ENCODE measurements around the gene AKT1. TPM values are rescaled to one million over a fixed set of nuclear protein-coding genes. Genes with fewer than 3 reads are reported as not detected.

The AKT1 gene
- total and polyA plus RNA-seq, 7 donors: 86.2 to 180 (median 116) TPM

DNA sequence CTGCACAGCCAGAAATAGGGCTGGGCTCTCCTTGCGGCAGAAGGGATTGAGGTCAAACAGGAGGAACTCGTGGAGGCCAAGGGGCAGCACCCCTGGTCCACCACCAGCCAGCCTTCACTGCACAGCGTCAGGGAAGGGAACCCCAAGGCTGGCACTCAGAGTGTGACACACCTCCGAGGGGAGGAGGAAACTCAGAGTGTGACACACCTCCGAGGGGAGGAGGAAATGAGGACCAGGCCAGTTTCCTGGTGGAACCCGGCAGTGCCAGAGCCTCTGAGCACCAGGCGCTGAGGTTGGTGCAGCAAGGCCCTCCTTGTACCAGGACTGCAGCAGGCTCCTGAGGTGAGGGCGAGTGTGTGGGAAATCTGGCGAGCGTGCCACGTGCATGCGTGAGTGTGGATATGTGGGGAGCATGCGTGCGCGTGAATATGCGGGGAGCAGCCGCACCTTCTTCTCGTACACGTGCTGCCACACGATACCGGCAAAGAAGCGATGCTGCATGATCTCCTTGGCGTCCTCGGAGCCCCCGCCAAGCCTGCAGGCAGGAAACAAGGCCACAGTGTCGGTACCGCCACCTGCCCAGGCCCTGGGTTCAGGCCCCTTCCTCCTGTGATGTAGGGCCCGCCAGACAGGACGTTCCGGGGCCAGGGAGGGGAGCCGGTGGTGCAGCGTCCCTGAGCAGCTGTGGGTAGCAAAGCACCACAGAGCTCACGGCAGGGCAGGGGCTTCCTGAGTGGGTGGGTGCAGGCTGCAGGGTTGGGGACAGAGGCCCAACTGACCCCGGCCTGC, 23.4 kb downstream of the AKT1 start:
- Histone ChIP-seq H3K27ac (no peak overlapping the region), H3K9me3 (no peaks in the 10 kb centered on the region), H3K27me3 (no peaks in the 10 kb centered on the region), H3K4me3 (no peak overlapping the region), H3K4me1 (peaks cover 0 to 10% (median 9%) of the 10 kb centered on the region in 4 donors), H3K36me3 (peaks cover 8 to 67% (median 37%) of the 10 kb centered on the region in 4 donors)
- DNase-seq: no peak
- WGBS, 2 donors: 89 to 91% methylated on average over 34 of the region's 34 CpGs
- intact Hi-C loops (cut with DNase I): loop anchor here (1.0 kb wide), 1 partner anchor 49 kb away; no protein-coding TSS in a partner anchor
- TF ChIP-seq POLR2AphosphoS5 (IDR thresholded peaks at IDR 0.05) (no peak), POLR2A (IDR thresholded peaks at IDR 0.05) (no peak), EP300 (IDR thresholded peaks at IDR 0.05) (no peak)
- TF ChIP-seq, protein P1, sequence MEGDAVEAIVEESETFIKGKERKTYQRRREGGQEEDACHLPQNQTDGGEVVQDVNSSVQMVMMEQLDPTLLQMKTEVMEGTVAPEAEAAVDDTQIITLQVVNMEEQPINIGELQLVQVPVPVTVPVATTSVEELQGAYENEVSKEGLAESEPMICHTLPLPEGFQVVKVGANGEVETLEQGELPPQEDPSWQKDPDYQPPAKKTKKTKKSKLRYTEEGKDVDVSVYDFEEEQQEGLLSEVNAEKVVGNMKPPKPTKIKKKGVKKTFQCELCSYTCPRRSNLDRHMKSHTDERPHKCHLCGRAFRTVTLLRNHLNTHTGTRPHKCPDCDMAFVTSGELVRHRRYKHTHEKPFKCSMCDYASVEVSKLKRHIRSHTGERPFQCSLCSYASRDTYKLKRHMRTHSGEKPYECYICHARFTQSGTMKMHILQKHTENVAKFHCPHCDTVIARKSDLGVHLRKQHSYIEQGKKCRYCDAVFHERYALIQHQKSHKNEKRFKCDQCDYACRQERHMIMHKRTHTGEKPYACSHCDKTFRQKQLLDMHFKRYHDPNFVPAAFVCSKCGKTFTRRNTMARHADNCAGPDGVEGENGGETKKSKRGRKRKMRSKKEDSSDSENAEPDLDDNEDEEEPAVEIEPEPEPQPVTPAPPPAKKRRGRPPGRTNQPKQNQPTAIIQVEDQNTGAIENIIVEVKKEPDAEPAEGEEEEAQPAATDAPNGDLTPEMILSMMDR (IDR thresholded peaks at IDR 0.05): no peak

DNA sequence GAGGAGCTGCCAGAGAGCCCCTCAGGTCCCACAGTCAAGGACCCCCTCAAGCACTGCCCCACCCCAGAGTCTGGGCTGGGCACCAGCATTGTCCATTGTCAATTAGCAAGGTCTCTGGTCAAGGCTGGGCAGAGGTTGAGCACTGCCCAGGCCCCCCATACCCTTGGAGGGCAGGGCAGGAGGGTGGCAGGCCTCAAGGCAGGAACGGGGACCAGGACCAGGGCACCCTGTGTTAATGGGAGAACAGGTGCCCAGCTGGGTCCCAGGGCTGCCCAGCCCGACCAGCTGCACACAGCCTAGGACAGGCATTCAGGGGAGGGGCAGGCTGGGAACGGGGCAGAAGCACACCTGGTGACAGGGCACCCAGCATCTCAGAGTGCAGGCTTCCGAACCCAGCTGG, 24.2 kb downstream of the AKT1 start:
- Histone ChIP-seq H3K27ac (no peak overlapping the region), H3K36me3 (peaks cover 6 to 60% (median 37%) of the 10 kb centered on the region in 4 donors), H3K4me3 (no peak overlapping the region), H3K9me3 (no peaks in the 10 kb centered on the region), H3K4me1 (peaks cover 0 to 10% (median 9%) of the 10 kb centered on the region in 4 donors), H3K27me3 (no peaks in the 10 kb centered on the region)
- no peak for DNase-seq
- no peak for TF ChIP-seq EP300 (IDR thresholded peaks at IDR 0.05)
- TF ChIP-seq, protein P1 (IDR thresholded peaks at IDR 0.05): no peak
- no peak for TF ChIP-seq POLR2AphosphoS5 (IDR thresholded peaks at IDR 0.05)
- no peak for TF ChIP-seq POLR2A (IDR thresholded peaks at IDR 0.05)
- WGBS, 2 donors: 97 to 98% methylated on average over 4 of the region's 4 CpGs
- intact Hi-C loops (cut with DNase I): no loop called here

DNA sequence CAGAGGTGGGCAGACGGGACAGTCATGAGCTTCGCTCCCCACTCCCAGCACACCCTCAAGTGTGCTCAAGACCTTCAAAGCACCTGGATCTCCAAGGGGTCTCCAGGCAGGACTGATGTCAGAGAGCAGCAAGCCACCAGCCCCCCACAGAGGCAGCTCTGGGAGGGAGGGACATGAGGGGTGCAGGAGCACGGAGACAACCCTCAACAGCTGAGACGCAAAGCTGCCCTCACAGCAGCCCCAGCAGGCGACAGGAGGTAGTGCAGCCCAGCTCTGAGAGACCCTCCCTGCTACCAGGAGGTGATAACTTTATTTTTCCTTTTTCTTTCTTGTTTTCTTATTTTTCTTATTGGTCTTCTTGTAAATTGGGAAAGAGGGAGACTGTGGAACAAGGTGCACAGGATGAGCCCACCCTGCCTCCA, 24.7 kb downstream of the AKT1 start:
- H3K4me1 ChIP-seq: peaks cover 0 to 10% (median 9%) of the 10 kb centered on the region in 4 donors
- H3K4me3 ChIP-seq: no peak overlapping the region
- TF ChIP-seq POLR2AphosphoS5 (IDR thresholded peaks at IDR 0.05) (no peak), POLR2A (IDR thresholded peaks at IDR 0.05) (no peak), EP300 (IDR thresholded peaks at IDR 0.05) (no peak)
- TF ChIP-seq, protein P1 (IDR thresholded peaks at IDR 0.05): peak in 2 of 4 experiments; percentile 25 to 30
- intact Hi-C loops (cut with DNase I): no loop called here
- no peak overlapping the region for H3K27ac ChIP-seq
- no peak for DNase-seq
- H3K27me3 ChIP-seq: no peaks in the 10 kb centered on the region
- H3K9me3 ChIP-seq: no peaks in the 10 kb centered on the region
- WGBS, 2 donors: 93 to 96% methylated on average over 5 of the region's 5 CpGs
- H3K36me3 ChIP-seq: peaks cover 4 to 57% (median 37%) of the 10 kb centered on the region in 4 donors

GRCh38 chr14:104770072-104770579, 25.4 kb downstream of the AKT1 start:
- Histone ChIP-seq H3K9me3 (no peaks in the 10 kb centered on the region), H3K27me3 (no peaks in the 10 kb centered on the region), H3K27ac (no peak overlapping the region), H3K4me1 (peaks cover 0 to 10% (median 9%) of the 10 kb centered on the region in 4 donors), H3K4me3 (no peak overlapping the region), H3K36me3 (peaks cover 4 to 51% (median 36%) of the 10 kb centered on the region in 4 donors)
- TF ChIP-seq POLR2AphosphoS5 (IDR thresholded peaks at IDR 0.05) (no peak), POLR2A (IDR thresholded peaks at IDR 0.05) (no peak), EP300 (IDR thresholded peaks at IDR 0.05) (no peak)
- TF ChIP-seq, protein P1 (IDR thresholded peaks at IDR 0.05): no peak
- DNase-seq: no peak
- intact Hi-C loops (cut with DNase I): no loop called here
- WGBS, 2 donors: 81 to 89% methylated on average over 24 of the region's 24 CpGs
